ENCODE measurements around the gene NECTIN1. TPM values are rescaled to one million over a fixed set of nuclear protein-coding genes. Genes with fewer than 3 reads are reported as not detected.

The NECTIN1 gene
- total and polyA plus RNA-seq, 2 of the 4 experiments (the other 2 are of a cell fraction): 2.3 to 4.2 TPM

DNA sequence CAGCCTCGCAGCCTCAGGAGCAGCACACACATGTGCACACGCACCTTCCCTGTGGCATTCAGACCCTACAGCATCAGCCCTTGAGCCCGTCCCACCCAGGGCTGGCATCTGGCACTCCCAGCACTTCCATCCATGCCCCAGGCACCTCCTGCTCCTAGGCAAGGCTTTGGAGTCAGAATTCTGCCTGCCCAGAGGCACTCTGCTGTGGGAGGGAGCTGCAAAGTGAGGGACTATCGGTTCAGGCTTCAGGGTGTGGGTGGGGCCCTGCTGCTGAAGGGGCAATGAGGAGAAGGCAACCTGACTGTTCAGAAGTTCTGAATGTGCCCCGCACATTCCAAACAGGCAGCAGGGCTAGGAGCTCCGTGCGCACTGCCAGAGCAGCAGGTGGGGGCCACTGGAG, 39.7 kb downstream of the NECTIN1 start:
- Histone ChIP-seq H2BK20ac (ENCODE audit: low read depth, low read length) (no peak overlapping the region), H3K18ac (ENCODE audit: low read depth, low read length) (no peak overlapping the region), H2BK120ac (ENCODE audit: low read depth, low read length) (no peak overlapping the region), H3K27me3 (ENCODE audit: control insufficient read depth, insufficient read depth, low read length) (peaks cover 6% of the 10 kb centered on the region; the same call in 1 of the 2 replicates), H4K20me1 (ENCODE audit: insufficient read depth, low read length) (no peaks in the 10 kb centered on the region), H4K91ac (ENCODE audit: insufficient read depth, low read depth, low read length) (no peak overlapping the region), H2AFZ (replicated peaks; ENCODE audit: low read length, poor library complexity) (no peak overlapping the region), H3K56ac (ENCODE audit: extremely low read depth, insufficient read depth, low read length) (no peak overlapping the region), H2AK9ac (replicated peaks; ENCODE audit: low read depth, low read length, poor library complexity) (no peak overlapping the region), H4K5ac (ENCODE audit: low read depth, low read length) (no peak overlapping the region), H3K79me1 (ENCODE audit: low read depth in 1 of 2, low read length in 2 of 2) (no peaks in the 10 kb centered on the region), H2BK5ac (ENCODE audit: low read depth, low read length, poor library complexity, severe bottlenecking) (no peak overlapping the region), H4K8ac (ENCODE audit: low read depth in 2 of 2, low read length in 2 of 2) (no peak overlapping the region), H3K23ac (ENCODE audit: low read depth, low read length) (no peak overlapping the region), H2AK5ac (ENCODE audit: low read depth, low read length) (no peak overlapping the region), H3K14ac (replicated peaks; ENCODE audit: low read depth, low read length) (no peak overlapping the region), H2BK15ac (ENCODE audit: low read depth, low read length) (no peak overlapping the region), H3K9me1 (ENCODE audit: insufficient read depth, low read length) (peaks cover 6% of the 10 kb centered on the region; the same call in 1 of the 2 replicates), H3K9me3 (ENCODE audit: control insufficient read depth, insufficient read depth, low read length) (no peaks in the 10 kb centered on the region), H3K4me2 (ENCODE audit: low read depth, low read length) (no peak overlapping the region), H3K36me3 (ENCODE audit: control insufficient read depth, insufficient read depth, low read length) (no peaks in the 10 kb centered on the region), H3K4ac (ENCODE audit: low read depth, low read length) (no peak overlapping the region), H3K27ac (ENCODE audit: insufficient read depth, low read length) (no peak overlapping the region), H3K9ac (ENCODE audit: low read depth, low read length) (no peak overlapping the region), H3K4me1 (ENCODE audit: control insufficient read depth, insufficient read depth, low read length) (peaks cover under 1% of the 10 kb centered on the region), H3K4me3 (ENCODE audit: insufficient read depth, low read depth, low read length) (no peak overlapping the region)
- intact Hi-C loops (cut with micrococcal nuclease) (no loop called here), in situ Hi-C loops (cut with MboI; ENCODE audit: low sequenced_read_pairs) (no loop called here), dilution Hi-C loops (cut with HindIII; ENCODE audit: low sequenced_read_pairs, unreplicated experiment) (no loop called here)
- TF ChIP-seq, protein P1, sequence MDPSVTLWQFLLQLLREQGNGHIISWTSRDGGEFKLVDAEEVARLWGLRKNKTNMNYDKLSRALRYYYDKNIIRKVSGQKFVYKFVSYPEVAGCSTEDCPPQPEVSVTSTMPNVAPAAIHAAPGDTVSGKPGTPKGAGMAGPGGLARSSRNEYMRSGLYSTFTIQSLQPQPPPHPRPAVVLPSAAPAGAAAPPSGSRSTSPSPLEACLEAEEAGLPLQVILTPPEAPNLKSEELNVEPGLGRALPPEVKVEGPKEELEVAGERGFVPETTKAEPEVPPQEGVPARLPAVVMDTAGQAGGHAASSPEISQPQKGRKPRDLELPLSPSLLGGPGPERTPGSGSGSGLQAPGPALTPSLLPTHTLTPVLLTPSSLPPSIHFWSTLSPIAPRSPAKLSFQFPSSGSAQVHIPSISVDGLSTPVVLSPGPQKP (IDR thresholded peaks at IDR 0.05; ENCODE audit: borderline replicate concordance, low read depth, low read length): no peak
- no peak for TF ChIP-seq CEBPB (IDR thresholded peaks at IDR 0.05; ENCODE audit: low read depth, low read length)
- WGBS, 2 experiments (ENCODE audit: extremely low coverage in 2 of 2, insufficient read length in 1 of 2): 97% methylated on average over 6 of the region's 7 CpGs; no CpG with 5 or more reads in 1 of the 2 experiments
- ChIA-PET CTCF (no interaction called here), POLR2A (ENCODE audit: unreplicated experiment) (interaction anchor here (0.5 kb wide), 1 partner anchor 604 kb away, joined by 5 read pairs; no protein-coding TSS in a partner anchor)
- BruUV-seq (replicated peaks): no TSS peak
- no peak for ATAC-seq (ENCODE audit: low read depth)
- DNase-seq: no peak

Data from IMR-90 (cell line).